ENCODE measurements around the gene KCNJ15. TPM values are rescaled to one million over a fixed set of nuclear protein-coding genes. Genes with fewer than 3 reads are reported as not detected.

KCNJ15 gene
- total RNA-seq, 1 donor from 2014 or later = 2.2 TPM

DNA sequence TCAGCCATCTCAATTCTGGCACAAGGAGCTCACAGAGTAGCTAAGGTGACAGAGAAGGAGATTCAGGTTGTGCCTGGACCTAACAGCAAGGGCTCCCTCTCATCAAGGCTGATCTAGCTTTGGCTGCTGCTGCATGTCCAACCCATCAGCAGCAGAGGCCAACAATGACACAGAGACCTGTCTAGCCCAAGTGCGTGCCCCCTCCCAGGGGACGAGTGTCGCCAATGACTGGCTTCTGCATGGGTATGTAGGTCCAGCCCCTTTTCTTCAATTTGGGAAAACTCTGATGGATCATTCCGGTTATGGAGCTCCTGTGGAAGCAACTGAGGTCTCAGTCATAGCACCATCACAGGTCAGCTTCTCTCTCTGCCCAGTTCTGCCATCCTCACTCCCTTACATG lies 83.3 kb downstream of the KCNJ15 start:
- no peaks in the 10 kb centered on the region for H3K27me3 Mint-ChIP-seq (ENCODE audit: low read depth, unreplicated experiment)
- no peak overlapping the region for H3K27ac Mint-ChIP-seq (ENCODE audit: unreplicated experiment)
- Histone ChIP-seq H3K4me2 (ENCODE audit: low read length) (no peak overlapping the region), H3K27me3 (ENCODE audit: insufficient read depth, low read length) (peaks cover 3% of the 10 kb centered on the region), H3K79me2 (ENCODE audit: insufficient read depth, low read length) (no peaks in the 10 kb centered on the region), H3K36me3 (ENCODE audit: insufficient read depth, low read length) (no peaks in the 10 kb centered on the region), H3K4me3 (ENCODE audit: insufficient read depth, low read depth, low read length) (no peak overlapping the region), H4K20me1 (ENCODE audit: insufficient read depth, low read length) (no peaks in the 10 kb centered on the region), H3K9me3 (ENCODE audit: insufficient read depth, low read depth, low read length) (no peaks in the 10 kb centered on the region), H3K27ac (ENCODE audit: low read depth, low read length) (no peak overlapping the region), H2AFZ (ENCODE audit: low read depth, low read length) (no peak overlapping the region), H3K4me1 (ENCODE audit: insufficient read depth, low read length) (peaks cover 18% of the 10 kb centered on the region), H3K9ac (ENCODE audit: low read length) (no peak overlapping the region)
- FAIRE-seq = no peak
- no peak for TF ChIP-seq EZH2 (IDR thresholded peaks at IDR 0.05; ENCODE audit: insufficient read depth, low read length)
- TF ChIP-seq, protein P1, sequence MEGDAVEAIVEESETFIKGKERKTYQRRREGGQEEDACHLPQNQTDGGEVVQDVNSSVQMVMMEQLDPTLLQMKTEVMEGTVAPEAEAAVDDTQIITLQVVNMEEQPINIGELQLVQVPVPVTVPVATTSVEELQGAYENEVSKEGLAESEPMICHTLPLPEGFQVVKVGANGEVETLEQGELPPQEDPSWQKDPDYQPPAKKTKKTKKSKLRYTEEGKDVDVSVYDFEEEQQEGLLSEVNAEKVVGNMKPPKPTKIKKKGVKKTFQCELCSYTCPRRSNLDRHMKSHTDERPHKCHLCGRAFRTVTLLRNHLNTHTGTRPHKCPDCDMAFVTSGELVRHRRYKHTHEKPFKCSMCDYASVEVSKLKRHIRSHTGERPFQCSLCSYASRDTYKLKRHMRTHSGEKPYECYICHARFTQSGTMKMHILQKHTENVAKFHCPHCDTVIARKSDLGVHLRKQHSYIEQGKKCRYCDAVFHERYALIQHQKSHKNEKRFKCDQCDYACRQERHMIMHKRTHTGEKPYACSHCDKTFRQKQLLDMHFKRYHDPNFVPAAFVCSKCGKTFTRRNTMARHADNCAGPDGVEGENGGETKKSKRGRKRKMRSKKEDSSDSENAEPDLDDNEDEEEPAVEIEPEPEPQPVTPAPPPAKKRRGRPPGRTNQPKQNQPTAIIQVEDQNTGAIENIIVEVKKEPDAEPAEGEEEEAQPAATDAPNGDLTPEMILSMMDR (IDR thresholded peaks at IDR 0.05; ENCODE audit: insufficient read depth, low read depth, low read length) = no peak
- DNase-seq (ENCODE audit: low read depth) = no peak
- no peak overlapping the region for H3K4me3 Mint-ChIP-seq (ENCODE audit: unreplicated experiment)
- H3K36me3 Mint-ChIP-seq (ENCODE audit: low read depth, unreplicated experiment) = no peaks in the 10 kb centered on the region
- H3K9me3 Mint-ChIP-seq (ENCODE audit: unreplicated experiment) = no peaks in the 10 kb centered on the region
- peaks cover 8% of the 10 kb centered on the region for H3K4me1 Mint-ChIP-seq (ENCODE audit: low read depth, unreplicated experiment)

DNA sequence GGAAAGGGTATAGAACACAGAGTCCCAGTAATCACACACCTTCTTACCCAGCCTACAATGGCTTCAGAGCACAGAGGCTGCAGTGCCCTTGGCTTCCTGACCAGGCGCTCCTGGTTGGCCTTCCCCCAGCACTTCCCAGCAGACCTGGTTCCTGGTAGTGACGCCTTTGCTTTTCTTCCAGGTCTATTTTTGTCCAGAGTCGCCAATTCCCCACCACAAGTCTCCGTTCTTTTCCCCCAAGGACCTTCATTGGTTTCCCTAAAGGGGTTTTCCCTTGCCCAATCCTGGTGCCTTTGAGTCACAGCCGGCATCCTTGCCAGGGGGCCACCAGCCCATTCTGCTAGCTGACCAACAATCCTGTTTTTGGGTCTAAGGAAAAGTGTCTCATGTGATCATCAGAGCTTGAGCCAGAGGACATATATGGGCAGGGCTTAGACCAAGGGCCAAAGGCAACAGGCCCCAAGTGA lies 84.8 kb downstream of the KCNJ15 start:
- H3K36me3 ChIP-seq (ENCODE audit: insufficient read depth, low read length) = no peaks in the 10 kb centered on the region
- H4K20me1 ChIP-seq (ENCODE audit: insufficient read depth, low read length) = no peaks in the 10 kb centered on the region
- DNase-seq (ENCODE audit: low read depth) = no peak
- peaks cover 3% of the 10 kb centered on the region for H3K27me3 Mint-ChIP-seq (ENCODE audit: low read depth, unreplicated experiment)
- TF ChIP-seq, protein P1 (IDR thresholded peaks at IDR 0.05; ENCODE audit: insufficient read depth, low read depth, low read length) = no peak
- TF ChIP-seq EZH2 (IDR thresholded peaks at IDR 0.05; ENCODE audit: insufficient read depth, low read length) = no peak
- H3K4me1 ChIP-seq (ENCODE audit: insufficient read depth, low read length) = peaks cover 18% of the 10 kb centered on the region
- no peak overlapping the region for H3K4me2 ChIP-seq (ENCODE audit: low read length)
- H3K4me3 Mint-ChIP-seq (ENCODE audit: unreplicated experiment) = no peak overlapping the region
- peaks cover 3% of the 10 kb centered on the region for H3K36me3 Mint-ChIP-seq (ENCODE audit: low read depth, unreplicated experiment)
- H3K9me3 Mint-ChIP-seq (ENCODE audit: unreplicated experiment) = peaks cover 11% of the 10 kb centered on the region
- no peak overlapping the region for H3K27ac Mint-ChIP-seq (ENCODE audit: unreplicated experiment)
- H2AFZ ChIP-seq (ENCODE audit: low read depth, low read length) = no peak overlapping the region
- peaks cover 9% of the 10 kb centered on the region for H3K27me3 ChIP-seq (ENCODE audit: insufficient read depth, low read length)
- FAIRE-seq = no peak
- no peak overlapping the region for H3K9ac ChIP-seq (ENCODE audit: low read length)
- H3K4me3 ChIP-seq (ENCODE audit: insufficient read depth, low read depth, low read length) = no peak overlapping the region
- H3K79me2 ChIP-seq (ENCODE audit: insufficient read depth, low read length) = no peaks in the 10 kb centered on the region
- H3K27ac ChIP-seq (ENCODE audit: low read depth, low read length) = no peak overlapping the region
- H3K9me3 ChIP-seq (ENCODE audit: insufficient read depth, low read depth, low read length) = no peaks in the 10 kb centered on the region
- peaks cover 8% of the 10 kb centered on the region for H3K4me1 Mint-ChIP-seq (ENCODE audit: low read depth, unreplicated experiment)

DNA sequence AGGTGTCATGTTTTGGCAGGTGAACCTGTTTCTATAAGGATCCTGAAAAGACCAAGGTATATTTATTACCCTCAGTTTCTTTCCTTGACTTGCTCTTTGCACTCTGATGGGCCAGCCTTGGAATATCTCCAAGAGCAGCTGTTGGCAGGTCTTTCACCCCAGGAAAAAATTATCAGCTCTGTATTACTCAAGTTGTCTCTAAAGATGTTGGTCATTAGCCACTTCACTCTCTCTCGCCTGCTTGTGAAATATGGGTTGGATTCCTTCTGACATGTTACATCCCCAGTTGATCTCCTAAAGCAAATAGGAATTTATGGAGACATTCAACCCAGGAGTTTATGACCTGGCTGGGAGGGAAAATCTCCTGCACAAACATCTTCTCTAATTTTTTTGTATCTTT lies 85.9 kb downstream of the KCNJ15 start:
- peaks cover 3% of the 10 kb centered on the region for H3K27me3 Mint-ChIP-seq (ENCODE audit: low read depth, unreplicated experiment)
- H3K4me1 Mint-ChIP-seq (ENCODE audit: low read depth, unreplicated experiment) = peaks cover 8% of the 10 kb centered on the region
- FAIRE-seq = no peak

More for the DNA sequence above, 85.9 kb downstream of the KCNJ15 start:
- no peak overlapping the region for H3K9ac ChIP-seq (ENCODE audit: low read length)
- H3K4me1 ChIP-seq (ENCODE audit: insufficient read depth, low read length) = peaks cover 18% of the 10 kb centered on the region
- no peaks in the 10 kb centered on the region for H3K9me3 ChIP-seq (ENCODE audit: insufficient read depth, low read depth, low read length)
- peaks cover 3% of the 10 kb centered on the region for H3K36me3 Mint-ChIP-seq (ENCODE audit: low read depth, unreplicated experiment)
- TF ChIP-seq, protein P1 (IDR thresholded peaks at IDR 0.05; ENCODE audit: insufficient read depth, low read depth, low read length) = no peak
- TF ChIP-seq EZH2 (IDR thresholded peaks at IDR 0.05; ENCODE audit: insufficient read depth, low read length) = no peak
- no peak overlapping the region for H3K4me2 ChIP-seq (ENCODE audit: low read length)
- H3K27ac Mint-ChIP-seq (ENCODE audit: unreplicated experiment) = no peak overlapping the region
- H3K36me3 ChIP-seq (ENCODE audit: insufficient read depth, low read length) = no peaks in the 10 kb centered on the region
- no peak overlapping the region for H3K4me3 ChIP-seq (ENCODE audit: insufficient read depth, low read depth, low read length)
- peak overlapping the region; percentile 22 for H3K27ac ChIP-seq (ENCODE audit: low read depth, low read length)
- no peak overlapping the region for H3K4me3 Mint-ChIP-seq (ENCODE audit: unreplicated experiment)
- H2AFZ ChIP-seq (ENCODE audit: low read depth, low read length) = no peak overlapping the region
- H3K27me3 ChIP-seq (ENCODE audit: insufficient read depth, low read length) = peaks cover 9% of the 10 kb centered on the region
- no peaks in the 10 kb centered on the region for H3K79me2 ChIP-seq (ENCODE audit: insufficient read depth, low read length)
- H4K20me1 ChIP-seq (ENCODE audit: insufficient read depth, low read length) = no peaks in the 10 kb centered on the region
- H3K9me3 Mint-ChIP-seq (ENCODE audit: unreplicated experiment) = peaks cover 11% of the 10 kb centered on the region
- no peak for DNase-seq (ENCODE audit: low read depth)

Data from astrocyte (in vitro differentiated cells and primary cell).